GM13976 (cell line): Measurements from ENCODE around the gene SGCG.

Experiments used
- DNase-seq: peaks from one replicate; pipeline ENCODE4 v3.0.0; 2012; ENCODE audit warnings: low spot score
- in situ Hi-C: fragments of 300-500 bp; cut with MboI; formaldehyde crosslinking; loops from one replicate; pipeline ENCODE4 v1.12.0; 2022; ENCODE audit warnings: low sequenced_read_pairs, mixed read lengths, inconsistent platforms; ENCODE audit not compliant: unreplicated experiment
- TF ChIP-seq, protein P1 (sequence below): IDR thresholded peaks from 2 replicates; pipeline ENCODE4 v1.5.1; 2012; ENCODE audit warnings: borderline replicate concordance, mild to moderate bottlenecking; ENCODE audit not compliant: insufficient read depth; ENCODE audit errors: extremely low read depth, missing control alignments, control extremely low read depth

SGCG gene

DNA sequence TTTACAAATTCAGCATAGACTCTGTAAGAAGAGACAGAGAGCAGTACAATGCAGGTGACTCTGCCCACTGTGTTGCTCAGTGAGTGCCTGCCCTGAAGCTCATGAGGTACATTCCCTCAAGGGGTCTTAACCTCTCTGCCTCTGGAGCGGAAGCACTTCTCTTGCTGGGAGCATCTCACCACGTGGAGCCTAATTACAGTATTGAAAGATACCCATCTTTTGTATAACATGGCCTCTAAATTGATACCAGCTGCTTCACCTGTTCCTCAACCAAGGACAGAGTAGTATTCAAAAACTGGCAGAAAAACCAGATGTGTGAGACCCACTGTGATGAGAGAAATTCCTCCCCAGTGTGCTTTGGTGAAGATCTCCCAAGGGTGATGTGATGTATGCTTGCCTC is 175.6 kb downstream of the SGCG start:
- DNase-seq = no peak
- in situ Hi-C loops = no loop called here
- TF ChIP-seq, protein P1, sequence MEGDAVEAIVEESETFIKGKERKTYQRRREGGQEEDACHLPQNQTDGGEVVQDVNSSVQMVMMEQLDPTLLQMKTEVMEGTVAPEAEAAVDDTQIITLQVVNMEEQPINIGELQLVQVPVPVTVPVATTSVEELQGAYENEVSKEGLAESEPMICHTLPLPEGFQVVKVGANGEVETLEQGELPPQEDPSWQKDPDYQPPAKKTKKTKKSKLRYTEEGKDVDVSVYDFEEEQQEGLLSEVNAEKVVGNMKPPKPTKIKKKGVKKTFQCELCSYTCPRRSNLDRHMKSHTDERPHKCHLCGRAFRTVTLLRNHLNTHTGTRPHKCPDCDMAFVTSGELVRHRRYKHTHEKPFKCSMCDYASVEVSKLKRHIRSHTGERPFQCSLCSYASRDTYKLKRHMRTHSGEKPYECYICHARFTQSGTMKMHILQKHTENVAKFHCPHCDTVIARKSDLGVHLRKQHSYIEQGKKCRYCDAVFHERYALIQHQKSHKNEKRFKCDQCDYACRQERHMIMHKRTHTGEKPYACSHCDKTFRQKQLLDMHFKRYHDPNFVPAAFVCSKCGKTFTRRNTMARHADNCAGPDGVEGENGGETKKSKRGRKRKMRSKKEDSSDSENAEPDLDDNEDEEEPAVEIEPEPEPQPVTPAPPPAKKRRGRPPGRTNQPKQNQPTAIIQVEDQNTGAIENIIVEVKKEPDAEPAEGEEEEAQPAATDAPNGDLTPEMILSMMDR = no peak

DNA sequence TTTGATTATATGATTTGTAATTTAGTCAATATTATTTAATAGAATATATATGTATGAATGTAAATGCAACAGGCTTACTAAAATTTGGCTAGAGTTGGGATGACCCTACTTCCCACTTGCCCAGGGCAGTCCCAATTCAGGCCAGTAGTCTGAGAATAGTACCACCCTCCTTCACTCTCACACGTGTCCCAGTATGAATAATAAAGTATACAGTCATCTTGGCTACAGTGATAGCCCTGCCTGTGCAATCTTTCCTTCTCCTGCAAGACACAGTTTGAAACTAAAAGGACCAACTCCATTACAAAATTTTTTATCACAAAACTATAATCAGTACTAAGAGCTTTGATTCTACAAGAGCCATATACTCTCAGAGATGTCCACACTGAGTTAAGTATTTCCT is 176.6 kb downstream of the SGCG start:
- TF ChIP-seq, protein P1 = no peak
- no peak for DNase-seq
- in situ Hi-C loops = no loop called here

DNA sequence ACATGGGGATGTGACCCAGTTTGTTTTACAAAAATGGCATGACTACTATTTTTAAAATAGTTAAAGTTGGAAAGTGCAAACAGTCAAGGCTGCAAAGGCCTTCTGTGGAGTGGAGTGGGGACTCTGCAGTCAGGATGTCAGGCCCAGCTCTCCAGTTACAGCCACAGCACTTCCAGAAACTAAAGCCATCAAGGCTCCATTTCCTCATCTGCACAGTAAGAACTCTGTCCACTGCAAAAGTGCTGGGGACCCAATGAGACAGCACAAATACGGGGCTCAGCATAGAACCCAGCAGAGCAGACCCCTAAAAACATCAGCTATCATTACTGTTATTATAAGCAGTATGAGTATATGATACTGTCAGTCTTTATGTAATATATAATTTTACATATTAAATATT is 179.1 kb downstream of the SGCG start:
- TF ChIP-seq, protein P1 = no peak
- in situ Hi-C loops = no loop called here
- DNase-seq = no peak

- TF ChIP-seq, protein P1 = no peak
- DNase-seq = no peak
- in situ Hi-C loops = no loop called here
Measured at GRCh38 chr13:23365652-23366051, 184.9 kb downstream of the SGCG start.

DNA sequence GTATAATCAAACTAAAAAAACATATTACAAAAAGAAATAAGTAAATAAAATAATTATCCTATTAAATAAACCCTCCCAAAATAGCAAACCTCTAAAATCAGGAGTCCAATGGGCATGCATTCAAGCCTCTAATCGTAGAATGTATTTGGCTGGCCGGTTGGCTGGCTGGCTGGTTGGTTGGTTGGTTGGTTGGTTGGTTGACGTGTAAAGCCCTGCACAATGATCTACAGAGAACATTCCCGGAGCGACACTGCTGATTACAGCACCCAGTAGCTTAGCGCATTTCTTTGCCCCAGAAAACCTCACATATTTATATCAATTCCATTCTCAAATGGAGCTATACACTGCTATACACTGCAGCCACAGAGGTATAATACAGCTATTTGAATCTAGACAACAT is 187.1 kb downstream of the SGCG start:
- TF ChIP-seq, protein P1 = no peak
- in situ Hi-C loops = no loop called here
- no peak for DNase-seq

GRCh38 chr13:23372264-23372906 is 191.6 kb downstream of the SGCG start:
- TF ChIP-seq, protein P1 = no peak
- in situ Hi-C loops = no loop called here
- DNase-seq = no peak
